Measurements from ENCODE around the gene PJVK.

The PJVK gene

DNA sequence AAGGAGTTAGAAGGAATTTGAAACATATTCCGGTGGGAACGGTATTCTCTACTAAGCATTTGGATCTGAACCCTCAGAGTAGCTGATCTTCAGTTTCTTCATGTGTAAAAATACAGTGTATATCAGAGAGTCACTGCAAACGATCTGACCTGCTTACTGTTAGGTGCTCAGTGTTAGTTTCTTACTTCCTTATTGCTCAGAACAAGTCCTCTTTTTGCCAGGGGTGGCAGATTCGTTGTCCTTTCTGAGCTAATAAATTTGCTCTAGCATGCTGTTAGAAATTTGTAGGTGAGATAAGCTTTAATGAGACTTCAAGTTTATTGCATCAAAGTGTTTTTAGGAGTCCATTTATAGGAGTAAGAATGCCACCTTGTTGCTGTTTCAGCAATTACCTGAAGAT lies 44.9 kb downstream of the PJVK start:
- Histone ChIP-seq H3K9me3 (ENCODE audit: control insufficient read depth, insufficient read depth, low read length) (no peaks in the 10 kb centered on the region), H3K4me3 (ENCODE audit: low read length) (no peak overlapping the region), H4K20me1 (ENCODE audit: control insufficient read depth, insufficient read depth, low read depth, low read length) (no peaks in the 10 kb centered on the region), H3K9me2 (replicated peaks; ENCODE audit: control insufficient read depth, low read length) (no peaks in the 10 kb centered on the region), H3F3A (ENCODE audit: control insufficient read depth, insufficient read depth) (peaks cover 6% of the 10 kb centered on the region), H3K27ac (ENCODE audit: low read depth, low read length) (no peak overlapping the region), H3K36me3 (ENCODE audit: control insufficient read depth, low read length) (peaks cover 88% of the 10 kb centered on the region), H3K4me1 (ENCODE audit: control insufficient read depth, low read length) (peaks cover 12% of the 10 kb centered on the region), H3K27me3 (ENCODE audit: control insufficient read depth, low read length) (no peaks in the 10 kb centered on the region), H3K4me2 (ENCODE audit: low read length) (no peak overlapping the region), H3K79me2 (ENCODE audit: control insufficient read depth, low read length) (no peaks in the 10 kb centered on the region)
- TF ChIP-seq, protein P1, sequence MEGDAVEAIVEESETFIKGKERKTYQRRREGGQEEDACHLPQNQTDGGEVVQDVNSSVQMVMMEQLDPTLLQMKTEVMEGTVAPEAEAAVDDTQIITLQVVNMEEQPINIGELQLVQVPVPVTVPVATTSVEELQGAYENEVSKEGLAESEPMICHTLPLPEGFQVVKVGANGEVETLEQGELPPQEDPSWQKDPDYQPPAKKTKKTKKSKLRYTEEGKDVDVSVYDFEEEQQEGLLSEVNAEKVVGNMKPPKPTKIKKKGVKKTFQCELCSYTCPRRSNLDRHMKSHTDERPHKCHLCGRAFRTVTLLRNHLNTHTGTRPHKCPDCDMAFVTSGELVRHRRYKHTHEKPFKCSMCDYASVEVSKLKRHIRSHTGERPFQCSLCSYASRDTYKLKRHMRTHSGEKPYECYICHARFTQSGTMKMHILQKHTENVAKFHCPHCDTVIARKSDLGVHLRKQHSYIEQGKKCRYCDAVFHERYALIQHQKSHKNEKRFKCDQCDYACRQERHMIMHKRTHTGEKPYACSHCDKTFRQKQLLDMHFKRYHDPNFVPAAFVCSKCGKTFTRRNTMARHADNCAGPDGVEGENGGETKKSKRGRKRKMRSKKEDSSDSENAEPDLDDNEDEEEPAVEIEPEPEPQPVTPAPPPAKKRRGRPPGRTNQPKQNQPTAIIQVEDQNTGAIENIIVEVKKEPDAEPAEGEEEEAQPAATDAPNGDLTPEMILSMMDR (IDR thresholded peaks at IDR 0.05; ENCODE audit: low read depth, low read length, poor library complexity, severe bottlenecking): no peak
- TF ChIP-seq EZH2phosphoT487 (IDR thresholded peaks at IDR 0.05; ENCODE audit: borderline replicate concordance, low read length): no peak

DNA sequence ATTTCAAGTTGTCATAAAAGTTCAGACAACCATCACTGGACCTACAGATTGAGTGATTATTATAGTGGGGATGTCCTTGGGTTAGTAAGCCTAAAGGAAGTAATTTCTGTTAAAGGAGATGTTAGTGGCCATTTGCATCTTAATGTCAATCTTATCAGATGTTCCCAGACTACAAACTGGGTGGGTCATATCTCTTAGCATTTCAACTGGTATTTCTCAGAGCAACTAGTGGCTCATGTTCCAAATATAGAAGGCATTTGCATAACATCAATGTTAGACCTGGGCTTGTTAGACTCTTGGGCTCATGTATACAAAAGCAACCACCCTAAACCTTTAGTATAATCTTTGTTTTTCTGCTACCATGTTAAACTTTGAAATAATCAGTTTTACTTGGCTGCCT lies 47.0 kb downstream of the PJVK start:
- Histone ChIP-seq H3K4me3 (ENCODE audit: low read length) (peak overlapping the region; percentile 5; the same call in 1 of the 2 replicates), H4K20me1 (ENCODE audit: control insufficient read depth, insufficient read depth, low read depth, low read length) (no peaks in the 10 kb centered on the region), H3K9me3 (ENCODE audit: control insufficient read depth, insufficient read depth, low read length) (no peaks in the 10 kb centered on the region), H3K4me1 (ENCODE audit: control insufficient read depth, low read length) (peaks cover 12% of the 10 kb centered on the region), H3K4me2 (ENCODE audit: low read length) (peak overlapping the region; percentile 20), H3K79me2 (ENCODE audit: control insufficient read depth, low read length) (no peaks in the 10 kb centered on the region), H3K36me3 (ENCODE audit: control insufficient read depth, low read length) (peaks cover 90% of the 10 kb centered on the region), H3F3A (ENCODE audit: control insufficient read depth, insufficient read depth) (peaks cover 6% of the 10 kb centered on the region), H3K27me3 (ENCODE audit: control insufficient read depth, low read length) (no peaks in the 10 kb centered on the region), H3K27ac (ENCODE audit: low read depth, low read length) (no peak overlapping the region), H3K9me2 (replicated peaks; ENCODE audit: control insufficient read depth, low read length) (no peaks in the 10 kb centered on the region)
- no peak for TF ChIP-seq EZH2phosphoT487 (IDR thresholded peaks at IDR 0.05; ENCODE audit: borderline replicate concordance, low read length)
- TF ChIP-seq, protein P1 (IDR thresholded peaks at IDR 0.05; ENCODE audit: low read depth, low read length, poor library complexity, severe bottlenecking): no peak

GRCh38 chr2:178499640-178500039 lies 48.5 kb downstream of the PJVK start:
- TF ChIP-seq, protein P1 (IDR thresholded peaks at IDR 0.05; ENCODE audit: low read depth, low read length, poor library complexity, severe bottlenecking): no peak
- no peak for TF ChIP-seq EZH2phosphoT487 (IDR thresholded peaks at IDR 0.05; ENCODE audit: borderline replicate concordance, low read length)
- Histone ChIP-seq H3K4me3 (ENCODE audit: low read length) (no peak overlapping the region), H3F3A (ENCODE audit: control insufficient read depth, insufficient read depth) (peaks cover 6% of the 10 kb centered on the region), H4K20me1 (ENCODE audit: control insufficient read depth, insufficient read depth, low read depth, low read length) (no peaks in the 10 kb centered on the region), H3K9me2 (replicated peaks; ENCODE audit: control insufficient read depth, low read length) (no peaks in the 10 kb centered on the region), H3K4me1 (ENCODE audit: control insufficient read depth, low read length) (peaks cover 12% of the 10 kb centered on the region), H3K9me3 (ENCODE audit: control insufficient read depth, insufficient read depth, low read length) (no peaks in the 10 kb centered on the region), H3K4me2 (ENCODE audit: low read length) (no peak overlapping the region), H3K27ac (ENCODE audit: low read depth, low read length) (no peak overlapping the region), H3K79me2 (ENCODE audit: control insufficient read depth, low read length) (no peaks in the 10 kb centered on the region), H3K27me3 (ENCODE audit: control insufficient read depth, low read length) (no peaks in the 10 kb centered on the region), H3K36me3 (ENCODE audit: control insufficient read depth, low read length) (peaks cover 87% of the 10 kb centered on the region)
